ENCODE results near the gene MYO1G. TPM values are rescaled to one million over a fixed set of nuclear protein-coding genes. Genes with fewer than 3 reads are reported as not detected.

MYO1G gene
- total RNA-seq, 1 experiment from 2014 or later, result 0.26 TPM

GRCh38 chr7:44972562-44972961 lies 6.3 kb downstream of the MYO1G start:
- in situ Hi-C loops (cut with HindIII; ENCODE audit: low pct_unique_long_range_greater_than_20kb, low sequenced_read_pairs), result no loop called here

GRCh38 chr7:44971902-44972441 lies 6.8 kb downstream of the MYO1G start:
- no peak for DNase-seq (ENCODE audit: low read depth, low spot score)
- in situ Hi-C loops (cut with HindIII; ENCODE audit: low pct_unique_long_range_greater_than_20kb, low sequenced_read_pairs), result no loop called here

More at GRCh38 chr7:44972562-44972961, 6.3 kb downstream of the MYO1G start:
- DNase-seq (ENCODE audit: low read depth, low spot score), result no peak

GRCh38 chr7:44971188-44971901 lies 7.5 kb downstream of the MYO1G start:
- no peak for DNase-seq (ENCODE audit: low read depth, low spot score)
- in situ Hi-C loops (cut with HindIII; ENCODE audit: low pct_unique_long_range_greater_than_20kb, low sequenced_read_pairs), result no loop called here

- in situ Hi-C loops (cut with HindIII; ENCODE audit: low pct_unique_long_range_greater_than_20kb, low sequenced_read_pairs), result no loop called here
- no peak for DNase-seq (ENCODE audit: low read depth, low spot score)
Observed at GRCh38 chr7:44970523-44971051, 8.2 kb downstream of the MYO1G start.

- in situ Hi-C loops (cut with HindIII; ENCODE audit: low pct_unique_long_range_greater_than_20kb, low sequenced_read_pairs), result no loop called here
- DNase-seq (ENCODE audit: low read depth, low spot score), result no peak
Observed at GRCh38 chr7:44969701-44970522, 8.9 kb downstream of the MYO1G start.

GRCh38 chr7:44969049-44969700 lies 9.6 kb downstream of the MYO1G start:
- in situ Hi-C loops (cut with HindIII; ENCODE audit: low pct_unique_long_range_greater_than_20kb, low sequenced_read_pairs), result no loop called here

GRCh38 chr7:44967571-44968446 lies 11.0 kb downstream of the MYO1G start:
- in situ Hi-C loops (cut with HindIII; ENCODE audit: low pct_unique_long_range_greater_than_20kb, low sequenced_read_pairs), result no loop called here
- DNase-seq (ENCODE audit: low read depth, low spot score), result peak; percentile 82

More at GRCh38 chr7:44969049-44969700, 9.6 kb downstream of the MYO1G start:
- no peak for DNase-seq (ENCODE audit: low read depth, low spot score)

- in situ Hi-C loops (cut with HindIII; ENCODE audit: low pct_unique_long_range_greater_than_20kb, low sequenced_read_pairs), result no loop called here
- DNase-seq (ENCODE audit: low read depth, low spot score), result no peak
Observed at GRCh38 chr7:44966731-44967538, 11.9 kb downstream of the MYO1G start.

GRCh38 chr7:44965937-44966730 lies 12.7 kb downstream of the MYO1G start:
- no peak for DNase-seq (ENCODE audit: low read depth, low spot score)
- in situ Hi-C loops (cut with HindIII; ENCODE audit: low pct_unique_long_range_greater_than_20kb, low sequenced_read_pairs), result no loop called here

- in situ Hi-C loops (cut with HindIII; ENCODE audit: low pct_unique_long_range_greater_than_20kb, low sequenced_read_pairs), result no loop called here
- DNase-seq (ENCODE audit: low read depth, low spot score), result no peak
Observed at GRCh38 chr7:44965441-44965903, 13.3 kb downstream of the MYO1G start.

- in situ Hi-C loops (cut with HindIII; ENCODE audit: low pct_unique_long_range_greater_than_20kb, low sequenced_read_pairs), result no loop called here
- DNase-seq (ENCODE audit: low read depth, low spot score), result no peak
Observed at GRCh38 chr7:44964831-44965440, 13.9 kb downstream of the MYO1G start.

- DNase-seq (ENCODE audit: low read depth, low spot score), result peak; percentile 58
- in situ Hi-C loops (cut with HindIII; ENCODE audit: low pct_unique_long_range_greater_than_20kb, low sequenced_read_pairs), result no loop called here
Observed at GRCh38 chr7:44964384-44964830, 14.4 kb downstream of the MYO1G start.

- no peak for DNase-seq (ENCODE audit: low read depth, low spot score)
- in situ Hi-C loops (cut with HindIII; ENCODE audit: low pct_unique_long_range_greater_than_20kb, low sequenced_read_pairs), result no loop called here
Observed at GRCh38 chr7:44963364-44964290, 15.2 kb downstream of the MYO1G start.

Measured in SK-MEL-5 (cell line).